HG02840 (cell line): ENCODE data around the gene AKR7A2.

ENCODE experiments used
- ATAC-seq: cut with Tn5 transposase; IDR thresholded peaks from one replicate; pipeline ENCODE4 v1.9.1; 2021; ENCODE audit warnings: mild to moderate bottlenecking, moderate library complexity, moderate number of reproducible peaks; ENCODE audit not compliant: unreplicated experiment, low FRiP score

The AKR7A2 gene

DNA sequence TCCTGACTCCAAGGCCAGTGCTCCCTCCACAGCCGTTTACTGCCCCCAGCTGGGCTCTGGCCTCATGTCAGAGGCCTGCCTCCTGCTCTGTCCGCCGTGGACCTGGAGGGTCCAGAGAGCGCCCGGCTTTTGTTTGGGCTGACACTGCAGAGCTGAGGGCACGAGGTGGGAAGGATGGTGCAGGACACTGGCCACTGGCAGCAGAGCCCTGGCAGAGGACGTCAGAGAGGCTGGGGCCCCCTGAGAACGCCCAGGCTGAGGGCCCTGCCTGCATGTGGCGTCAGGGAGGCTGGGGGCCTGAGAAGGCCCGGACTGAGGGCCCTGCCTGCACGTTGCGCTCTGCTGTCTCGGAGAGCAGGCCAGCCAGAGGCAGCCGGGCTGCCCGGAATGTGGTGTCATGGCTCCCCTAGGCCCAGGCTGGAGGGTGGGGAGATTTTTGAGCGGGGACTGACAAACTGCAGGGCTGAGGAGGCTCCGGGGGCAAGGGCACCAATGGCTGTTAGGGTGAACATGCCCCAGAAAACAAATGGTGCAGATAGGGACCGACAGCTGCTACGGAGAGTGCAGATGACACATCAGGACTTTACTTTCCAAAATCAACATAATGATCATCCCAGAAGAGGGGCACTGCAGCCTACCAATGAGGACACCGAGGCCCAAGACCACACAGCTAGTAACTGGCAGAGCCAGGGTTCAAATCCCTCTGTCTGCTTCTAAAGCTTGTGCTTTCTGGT, 31.8 kb upstream of the AKR7A2 start:
- no peak for ATAC-seq

- no peak for ATAC-seq
Measured at GRCh38 chr1:19342894-19343616, 31.1 kb upstream of the AKR7A2 start.

DNA sequence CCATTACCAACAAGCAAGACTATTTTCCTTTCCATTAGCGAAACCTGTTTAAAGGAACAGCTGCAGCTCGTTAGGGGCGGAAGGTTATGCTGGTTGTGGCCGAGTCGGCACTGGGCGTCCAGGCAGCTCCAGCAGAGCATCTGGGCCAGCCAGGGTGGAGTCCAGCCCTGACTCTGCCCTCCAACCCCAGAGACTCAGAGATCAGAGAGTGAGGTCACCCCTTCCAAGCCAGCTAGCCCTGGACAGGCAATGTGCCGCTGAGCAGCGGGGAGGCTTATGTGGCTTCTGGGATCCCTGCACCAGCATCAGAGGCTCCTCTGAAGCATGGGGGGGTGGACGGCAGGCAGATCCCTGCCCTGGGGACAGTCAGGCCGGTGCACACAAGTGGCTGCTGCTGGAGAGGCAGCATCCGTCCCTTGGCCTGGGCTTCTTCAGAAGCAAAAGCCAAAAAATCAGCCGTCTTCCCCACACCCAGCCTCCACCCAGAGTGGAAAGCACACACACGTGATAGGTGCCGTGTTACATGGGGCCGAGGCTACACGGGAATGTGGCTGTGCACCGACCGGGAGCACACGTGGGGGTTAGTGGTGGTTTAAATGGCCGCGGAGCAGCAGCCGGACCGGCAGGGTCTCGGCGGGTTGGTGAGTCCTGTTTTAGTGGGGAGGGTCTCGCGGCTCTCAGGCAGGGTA, 30.3 kb upstream of the AKR7A2 start:
- no peak for ATAC-seq

- no peak for ATAC-seq
Measured at GRCh38 chr1:19341201-19342061, 29.5 kb upstream of the AKR7A2 start.

GRCh38 chr1:19340387-19340937, 28.5 kb upstream of the AKR7A2 start:
- no peak for ATAC-seq

- ATAC-seq, result no peak
Measured at GRCh38 chr1:19339214-19339861, 27.4 kb upstream of the AKR7A2 start.

DNA sequence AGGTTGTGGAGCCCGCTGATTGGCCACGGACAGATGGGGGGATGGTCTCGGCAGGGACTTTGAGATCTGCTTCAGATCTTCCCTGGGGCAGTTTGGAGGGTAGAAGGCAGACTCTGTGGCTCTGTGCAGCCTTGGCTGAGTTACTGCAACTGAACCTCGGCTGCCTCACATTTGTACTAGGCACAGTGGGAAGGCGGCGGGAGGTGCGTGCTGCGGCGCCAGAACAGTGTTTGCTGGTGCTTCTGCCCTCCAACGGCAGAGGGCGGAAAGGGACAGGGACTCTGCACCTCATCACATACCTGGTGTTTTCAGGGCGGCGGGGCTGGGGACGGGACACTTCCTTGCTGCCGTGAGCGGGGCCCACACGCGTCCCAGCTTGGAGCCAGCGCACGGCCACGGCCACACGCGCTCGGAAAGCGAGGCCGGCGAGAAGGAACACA, 26.4 kb upstream of the AKR7A2 start:
- no peak for ATAC-seq

DNA sequence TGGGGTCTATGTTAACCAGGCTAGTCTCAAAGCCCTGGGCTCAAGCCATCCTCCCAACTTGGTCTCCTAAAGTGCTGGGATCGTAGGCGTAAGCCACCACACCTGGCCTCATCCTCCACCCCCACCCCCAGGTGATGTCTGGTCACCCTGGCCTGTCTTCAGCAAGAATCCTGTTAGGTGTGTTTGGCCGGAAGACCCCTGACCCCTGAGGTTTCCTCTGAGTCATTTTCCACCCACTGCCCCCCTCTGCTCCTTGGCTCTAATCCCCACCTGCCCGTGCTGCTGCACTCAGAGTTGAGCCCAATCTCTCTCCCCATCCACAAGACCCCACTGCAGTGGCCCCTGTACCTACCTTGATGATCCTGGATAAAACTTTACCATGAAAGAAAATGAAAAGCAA, 25.3 kb upstream of the AKR7A2 start:
- ATAC-seq, result no peak

GRCh38 chr1:19336543-19336942, 24.6 kb upstream of the AKR7A2 start:
- no peak for ATAC-seq

DNA sequence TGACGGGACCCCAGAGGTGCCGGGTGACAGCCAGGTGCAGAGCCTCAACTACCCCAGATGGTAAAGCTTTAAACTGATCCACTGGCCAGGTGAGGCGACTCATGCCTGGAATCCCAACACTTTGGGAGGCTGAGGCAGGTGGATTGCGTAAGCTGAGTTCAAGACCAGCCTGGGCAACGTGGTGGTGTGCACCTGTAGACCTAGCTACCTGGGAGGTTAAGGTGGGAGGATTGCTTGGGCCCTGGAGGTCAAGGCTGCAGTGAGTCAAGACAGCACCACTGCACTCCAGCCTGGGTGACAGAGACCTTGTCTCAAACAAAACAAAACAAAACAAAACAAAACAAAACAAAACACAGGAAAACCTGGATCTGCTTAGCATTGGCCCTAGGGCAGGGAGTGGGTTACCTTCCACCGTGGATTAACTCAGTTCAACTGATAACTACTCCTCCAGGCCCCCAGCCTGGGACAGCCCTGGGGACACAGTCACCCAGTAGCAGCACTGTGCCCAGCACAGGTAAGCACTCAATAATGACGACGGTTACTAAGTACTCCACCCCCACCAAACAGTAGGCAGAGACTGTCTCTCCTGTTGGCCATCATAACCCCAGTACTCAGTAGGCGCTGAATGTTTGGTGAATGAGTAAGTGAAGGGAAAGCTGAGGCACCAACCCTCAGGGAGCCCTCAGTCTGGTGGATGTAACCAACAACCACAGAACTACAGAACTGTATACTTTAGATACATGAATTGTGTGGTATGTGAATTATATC, 21.8 kb upstream of the AKR7A2 start:
- ATAC-seq, result no peak

- no peak for ATAC-seq
Measured at GRCh38 chr1:19332832-19333231, 20.9 kb upstream of the AKR7A2 start.

- no peak for ATAC-seq
Measured at GRCh38 chr1:19331262-19331878, 19.4 kb upstream of the AKR7A2 start.

DNA sequence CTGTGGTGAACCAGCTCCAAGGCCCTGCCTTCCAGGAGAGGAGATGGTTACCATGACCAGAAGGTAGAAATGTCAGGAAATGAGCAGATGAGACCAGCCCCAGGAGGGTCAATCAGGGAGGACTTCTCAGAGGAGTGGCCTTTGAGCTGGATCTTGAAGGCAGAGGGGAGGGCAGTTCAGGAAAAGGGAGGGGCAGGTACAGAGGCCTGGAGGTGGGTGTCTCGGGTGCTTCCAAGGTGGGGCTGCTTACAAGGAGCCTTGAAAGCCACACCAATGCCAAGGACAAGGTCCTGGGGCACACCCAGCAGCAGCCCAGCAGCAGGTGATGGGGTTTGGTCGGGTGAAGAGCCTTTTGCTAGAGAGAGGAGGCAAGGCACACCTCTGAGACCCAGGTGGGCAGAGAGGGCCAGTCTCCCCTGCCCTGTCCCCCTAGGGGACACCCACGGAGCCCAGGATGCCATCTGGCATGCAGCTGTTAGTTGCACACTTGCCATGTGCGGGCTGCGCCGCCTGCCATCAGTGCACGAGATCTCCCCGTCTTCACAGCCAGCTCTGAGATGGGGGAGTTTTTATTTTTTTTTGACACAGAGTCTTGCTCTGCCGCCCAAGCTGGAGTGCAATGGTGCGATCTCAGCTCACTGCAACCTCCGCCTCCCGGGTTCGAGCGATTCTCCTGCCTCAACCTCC, 18.6 kb upstream of the AKR7A2 start:
- ATAC-seq, result no peak

DNA sequence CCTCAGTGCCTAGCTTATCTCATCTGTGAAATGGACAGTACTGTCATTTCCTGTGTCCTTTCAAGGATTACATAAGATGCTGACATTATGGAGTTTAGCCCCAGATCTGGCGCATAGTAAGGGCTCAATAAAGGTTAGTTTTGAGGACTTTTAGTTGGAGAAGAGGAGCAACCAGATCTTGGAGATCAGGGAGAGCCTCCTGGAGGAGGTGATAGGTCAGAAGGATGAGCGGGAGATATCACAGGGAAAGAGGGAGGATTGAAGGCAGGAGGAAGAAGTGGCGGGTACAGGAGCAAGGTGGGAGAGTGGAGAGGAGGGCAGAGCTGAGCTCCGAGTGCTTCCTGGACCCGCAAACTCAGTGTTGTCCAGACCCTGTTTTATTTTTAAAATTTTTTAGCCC, 17.7 kb upstream of the AKR7A2 start:
- no peak for ATAC-seq

GRCh38 chr1:19329188-19329587, 17.2 kb upstream of the AKR7A2 start:
- ATAC-seq, result no peak

- ATAC-seq, result no peak
Measured at GRCh38 chr1:19328486-19328885, 16.5 kb upstream of the AKR7A2 start.

GRCh38 chr1:19327736-19328135, 15.8 kb upstream of the AKR7A2 start:
- no peak for ATAC-seq

DNA sequence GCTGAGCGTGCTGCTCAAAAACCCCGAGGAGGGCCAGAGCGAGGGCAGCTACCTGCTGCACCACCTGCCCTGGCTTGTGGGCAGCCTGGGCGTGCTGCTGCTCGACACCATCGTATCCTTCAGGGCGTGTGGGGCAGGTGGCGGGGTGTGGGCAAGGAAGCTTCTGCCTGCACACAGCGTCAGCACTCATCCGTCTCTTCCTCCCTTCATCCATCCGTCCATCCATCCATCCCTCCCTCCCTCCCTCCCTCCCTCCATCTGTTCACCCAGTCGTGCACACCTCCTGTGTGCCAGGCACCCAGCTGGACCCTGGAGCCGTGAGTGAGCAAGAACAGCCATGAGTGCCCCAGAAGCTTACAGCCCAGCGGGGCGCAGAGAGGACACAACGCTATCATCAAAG, 15.4 kb upstream of the AKR7A2 start:
- no peak for ATAC-seq
